ENCODE results near the gene SORBS1. TPM values are rescaled to one million over a fixed set of nuclear protein-coding genes. Genes with fewer than 3 reads are reported as not detected.

Gene SORBS1
- total and polyA plus RNA-seq, 3 donors from 2014 or later, result 34.4 to 46.6 (median 38.8) TPM

DNA sequence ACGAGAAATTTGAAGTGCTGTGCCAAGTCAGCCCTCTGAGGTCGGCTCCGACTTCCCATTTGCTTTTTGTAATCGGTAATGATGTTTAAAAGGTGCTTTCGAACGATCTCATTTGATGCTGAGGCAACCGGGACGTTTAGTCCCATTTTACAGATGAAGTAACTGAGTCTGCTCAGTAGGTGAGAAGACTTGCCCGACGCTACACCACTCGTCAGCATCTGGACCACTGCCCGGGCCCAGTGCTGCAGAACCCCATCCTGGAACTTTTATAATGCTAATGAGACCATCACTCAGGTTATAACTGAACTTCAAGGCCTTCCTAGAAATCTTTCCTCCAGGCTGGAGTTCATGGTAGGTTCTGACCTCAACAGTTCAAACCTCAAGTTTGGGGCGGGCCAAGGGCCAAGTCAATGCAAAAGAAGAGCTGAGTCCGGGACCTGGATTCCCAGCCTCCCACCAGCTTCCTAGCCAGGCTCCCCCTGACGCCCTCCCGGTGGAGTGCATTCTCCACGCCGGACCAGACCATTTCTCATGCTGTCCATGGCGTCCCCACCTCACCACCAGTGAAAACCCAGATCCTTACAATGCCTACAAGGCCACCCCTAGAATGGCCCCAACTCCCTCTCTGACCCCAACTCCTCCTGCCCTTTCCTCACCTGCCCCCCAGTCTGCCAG is 269.7 kb downstream of the SORBS1 start:
- H3K9me3 ChIP-seq, result no peaks in the 10 kb centered on the region
- H3K27me3 ChIP-seq, result no peaks in the 10 kb centered on the region
- TF ChIP-seq POLR2A (IDR thresholded peaks at IDR 0.05) (no peak), CTCF (IDR thresholded peaks at IDR 0.05) (no peak)
- DNase-seq, result no peak
- peak overlapping the region; percentile 70 for H3K4me3 ChIP-seq
- H3K36me3 ChIP-seq (ENCODE audit: low read depth, missing control alignments), result no peaks in the 10 kb centered on the region
- intact Hi-C loops (cut with DNase I; ENCODE audit: low total_unique reads), result no loop called here
- 47 to 49% methylated on average over 15 to 19 of the region's 19 CpGs for WGBS, 2 donors
- no peaks in the 10 kb centered on the region for H3K4me1 ChIP-seq
- H3K27ac ChIP-seq, result peak overlapping the region in 1 of 2 donors; percentile 74

GRCh38 chr10:95290461-95291364 is 270.5 kb downstream of the SORBS1 start, which contains the start of gene PDLIM1:
Gene PDLIM1, minus strand, starts transcription at chr10:95291003. Its CDS starts 88 bp downstream, at chr10:95290915.
- intact Hi-C loops (cut with DNase I; ENCODE audit: low total_unique reads), result no loop called here
- no peaks in the 10 kb centered on the region for H3K27me3 ChIP-seq
- no peaks in the 10 kb centered on the region for H3K36me3 ChIP-seq (ENCODE audit: low read depth, missing control alignments)
- H3K27ac ChIP-seq, result peak within 1 kb of the TSS; percentile 44 to 74
- WGBS, 2 donors, result 4% methylated on average over 9 to 19 of the region's 119 CpGs
- peak; percentile 22 for DNase-seq
- H3K4me3 ChIP-seq, result peak within 1 kb of the TSS; percentile 70
- TF ChIP-seq POLR2A (IDR thresholded peaks at IDR 0.05), result no peak
- no peak for TF ChIP-seq CTCF (IDR thresholded peaks at IDR 0.05)
- no peaks in the 10 kb centered on the region for H3K4me1 ChIP-seq
- H3K9me3 ChIP-seq, result no peaks in the 10 kb centered on the region

DNA sequence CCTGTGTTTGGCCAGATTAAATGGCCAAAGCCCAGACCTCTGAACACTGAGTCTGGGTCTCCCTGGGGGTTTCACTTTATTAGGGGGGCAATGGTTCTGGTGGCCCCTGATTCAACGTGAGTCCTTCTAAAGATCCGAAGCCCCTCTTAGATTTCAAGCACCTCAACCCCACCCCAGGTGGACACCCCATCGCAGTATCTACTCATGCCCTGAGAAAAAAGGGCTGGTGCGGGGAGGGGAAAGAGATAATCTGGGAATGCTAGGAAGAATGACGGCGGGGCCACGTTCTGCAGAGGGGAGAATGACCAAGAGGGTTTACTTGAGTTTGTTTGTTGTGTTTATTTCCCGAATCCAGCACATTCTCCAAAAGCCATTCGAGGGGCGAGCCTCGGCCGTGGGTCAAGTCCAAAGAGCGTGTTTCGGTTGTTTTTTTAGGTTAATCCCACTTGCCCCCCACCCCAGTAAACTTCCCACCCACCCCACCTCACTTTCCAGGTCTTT is 271.2 kb downstream of the SORBS1 start:
- Histone ChIP-seq H3K27me3 (no peaks in the 10 kb centered on the region), H3K9me3 (no peaks in the 10 kb centered on the region), H3K36me3 (ENCODE audit: low read depth, missing control alignments) (no peaks in the 10 kb centered on the region), H3K4me3 (peak overlapping the region; percentile 70), H3K27ac (peak overlapping the region in 1 of 2 donors; percentile 74), H3K4me1 (no peaks in the 10 kb centered on the region)
- TF ChIP-seq POLR2A (IDR thresholded peaks at IDR 0.05) (no peak), CTCF (IDR thresholded peaks at IDR 0.05) (no peak)
- no peak for DNase-seq
- intact Hi-C loops (cut with DNase I; ENCODE audit: low total_unique reads), result no loop called here
- WGBS, 2 donors, result 15 to 16% methylated on average over 14 of the region's 14 CpGs

DNA sequence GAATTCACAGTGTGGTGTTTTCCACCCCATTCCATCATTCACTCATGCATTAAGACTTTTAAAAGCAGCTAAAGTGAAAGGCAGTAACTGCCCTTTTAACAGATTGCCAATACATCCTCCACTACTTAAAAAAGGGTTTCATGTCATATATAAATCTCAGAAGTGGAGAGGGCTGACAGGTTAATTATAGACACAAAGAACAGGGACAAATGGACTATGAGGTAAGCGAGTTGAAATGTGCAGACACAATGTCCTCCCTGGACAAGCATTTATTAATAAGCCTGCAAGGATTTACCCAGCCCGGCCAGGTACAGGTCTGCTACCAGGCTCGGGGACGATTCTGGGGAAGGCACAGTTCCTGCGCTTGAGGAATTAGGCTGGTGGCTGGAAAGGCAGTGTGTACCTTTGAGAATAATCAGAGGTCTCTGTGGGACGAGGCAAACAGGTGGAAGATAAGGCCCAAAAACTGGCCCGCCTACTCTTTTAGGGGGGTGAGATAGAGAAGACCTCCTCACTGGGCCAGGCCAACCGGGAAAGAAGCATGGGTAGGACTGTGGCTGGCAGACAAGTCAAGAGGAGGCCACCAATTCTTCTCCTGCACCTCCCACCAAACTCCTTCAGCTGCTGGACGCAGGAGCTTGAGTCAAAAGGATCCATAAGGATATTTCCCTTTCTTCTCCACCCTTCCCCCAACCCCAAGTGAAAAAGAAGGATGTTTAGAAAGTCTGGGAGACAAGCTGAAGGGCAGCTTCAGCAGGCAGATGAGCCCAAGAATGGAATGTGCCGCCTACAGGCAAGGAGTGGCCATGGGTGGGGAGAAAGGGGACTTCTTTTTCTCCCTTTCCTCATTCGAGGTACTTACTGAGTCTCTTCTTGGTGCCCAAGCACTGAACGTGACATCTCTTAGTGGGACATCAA is 271.9 kb downstream of the SORBS1 start:
- Histone ChIP-seq H3K27me3 (no peaks in the 10 kb centered on the region), H3K36me3 (ENCODE audit: low read depth, missing control alignments) (no peaks in the 10 kb centered on the region), H3K27ac (peak overlapping the region in 1 of 2 donors; percentile 74), H3K9me3 (no peaks in the 10 kb centered on the region), H3K4me3 (peak overlapping the region; percentile 70), H3K4me1 (no peaks in the 10 kb centered on the region)
- intact Hi-C loops (cut with DNase I; ENCODE audit: low total_unique reads), result no loop called here
- DNase-seq, result no peak
- TF ChIP-seq CTCF (IDR thresholded peaks at IDR 0.05) (no peak), POLR2A (IDR thresholded peaks at IDR 0.05) (no peak)
- WGBS, 2 donors, result 50 to 62% methylated on average over 12 of the region's 12 CpGs

Measured in testis (tissue), 3 donors.